ENCODE data around the gene PRR9.
"Not testable (repeated sequence)": the region's sequence is repeated elsewhere in the genome, so short reads cannot be mapped to it uniquely, and the experiment has no call there.

Gene PRR9
- long read RNA-seq, donor 1, result 0 reads
- long read RNA-seq, donor 2, result 0 reads
- long read RNA-seq, donor 3, result 0 reads
- long read RNA-seq, donor 4, result 0 reads
- long read RNA-seq, donor 5, result 0 reads
- long read RNA-seq, donor 6, result 0 reads
- long read RNA-seq, donor 7, result 0 reads
- long read RNA-seq, donor 8, result 0 reads

DNA sequence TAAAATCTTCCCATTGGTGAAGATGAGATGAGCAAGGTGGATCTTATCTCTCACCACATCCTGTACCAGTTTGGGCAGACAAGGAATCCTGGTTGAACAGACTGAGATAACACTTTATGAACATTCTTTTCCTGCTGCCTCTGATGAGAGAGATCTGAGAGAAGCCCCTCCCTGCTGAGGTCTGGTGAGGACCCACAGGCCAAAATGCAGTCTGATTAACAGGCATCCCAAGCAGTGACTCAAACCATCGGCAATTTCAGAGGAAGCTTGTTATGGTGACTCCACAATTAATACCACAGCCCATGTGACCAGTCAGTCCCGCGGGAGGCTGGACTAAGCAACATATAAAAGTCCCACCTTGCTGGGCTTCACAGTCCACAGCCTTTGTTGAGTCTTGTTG lies at the start of gene PRR9:
TSS of gene PRR9 (plus strand) at position 373 of the 400 bp plus-strand sequence. CDS start 561 bp downstream, outside the sequence.
- DNase-seq, result no peak

- no peak for DNase-seq
These were observed 48.7 kb upstream of the PRR9 start for GRCh38 chr1:153168686-153169085.

- DNase-seq, result no peak
These were observed 42.8 kb upstream of the PRR9 start for GRCh38 chr1:153174624-153175023.

GRCh38 chr1:153178922-153179321 lies 38.5 kb upstream of the PRR9 start:
- DNase-seq, result no peak

GRCh38 chr1:153180556-153180955 lies 36.8 kb upstream of the PRR9 start:
- DNase-seq, result no peak

DNA sequence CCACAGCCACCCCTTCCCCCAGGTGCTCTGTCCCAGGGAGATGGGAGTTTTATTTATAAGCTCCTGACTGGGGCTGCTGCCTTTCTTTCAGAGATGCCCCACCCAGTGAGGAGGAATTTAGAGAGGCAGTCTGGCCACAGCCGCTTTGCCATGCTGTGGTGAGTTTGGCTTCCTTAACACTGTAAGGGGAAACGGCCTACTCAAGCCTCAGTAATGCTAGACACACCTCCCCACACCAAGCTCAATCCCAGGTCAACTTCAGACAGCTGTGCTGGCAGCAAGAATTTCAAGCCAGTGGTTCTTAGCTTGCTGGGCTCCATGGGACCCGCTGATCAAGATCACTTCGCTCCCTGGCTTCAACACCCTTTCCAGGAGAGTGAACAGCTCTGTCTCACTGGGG lies 29.1 kb upstream of the PRR9 start:
- not testable (repeated sequence) for DNase-seq

DNA sequence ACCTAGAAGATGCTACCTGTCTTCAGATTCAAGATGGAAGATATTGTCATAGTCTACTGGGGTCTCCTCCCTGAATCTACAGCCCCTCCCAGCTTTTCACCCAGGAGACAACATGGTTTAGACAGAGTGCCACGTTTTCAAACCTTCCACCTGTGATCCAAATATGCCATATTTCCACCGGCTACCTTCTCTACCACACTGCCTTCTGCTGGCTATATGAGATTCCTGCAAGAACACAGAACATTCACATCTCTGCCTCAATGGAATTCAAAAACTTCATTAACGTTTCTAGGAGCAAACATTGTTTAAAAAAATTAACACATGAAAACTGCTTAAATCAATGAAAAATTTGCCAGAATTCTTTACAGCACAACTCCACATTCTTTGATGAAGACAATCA lies 27.0 kb upstream of the PRR9 start:
- DNase-seq, result no peak

GRCh38 chr1:153192697-153193096 lies 24.7 kb upstream of the PRR9 start:
- no peak for DNase-seq

GRCh38 chr1:153194331-153195050 lies 22.9 kb upstream of the PRR9 start:
- no peak for DNase-seq

DNA sequence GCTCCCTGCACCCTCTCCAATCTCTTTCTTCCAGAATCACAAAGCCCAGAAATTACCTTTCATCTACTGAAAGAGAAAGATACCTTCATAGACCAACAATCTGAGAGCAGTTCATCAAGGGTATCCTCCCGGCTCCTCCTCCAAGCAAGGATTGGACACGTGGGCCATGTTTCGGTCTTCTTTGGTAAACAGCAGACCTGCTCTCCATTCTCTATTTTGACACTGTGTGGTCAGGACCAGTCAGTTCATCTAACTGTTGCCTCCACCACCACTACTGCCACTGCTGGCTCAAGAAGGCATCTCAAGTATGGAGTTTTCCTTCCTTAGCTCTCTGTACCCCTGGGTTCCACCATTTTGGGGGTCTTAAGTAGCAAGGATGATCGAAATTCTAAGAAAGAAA lies 22.2 kb upstream of the PRR9 start:
- DNase-seq, result no peak

DNA sequence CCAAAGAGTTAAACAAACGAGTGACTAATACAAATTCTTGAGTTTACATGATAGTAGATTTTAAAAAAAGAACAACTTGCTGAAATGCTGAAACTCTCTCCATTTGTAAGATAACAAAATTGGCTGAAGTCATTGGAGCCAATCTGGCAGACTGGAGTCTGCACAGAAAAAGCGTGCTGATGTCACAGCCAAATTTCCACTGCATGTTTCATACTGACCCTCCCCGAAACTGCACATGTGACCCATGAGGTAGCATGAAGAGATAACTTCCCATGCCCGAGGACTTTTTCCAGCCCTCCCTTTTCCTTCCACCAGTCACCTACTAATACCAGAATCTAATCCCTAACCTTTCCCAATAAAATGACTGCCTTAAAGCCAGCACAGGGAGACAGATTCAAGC lies 15.4 kb upstream of the PRR9 start:
- no peak for DNase-seq

- DNase-seq, result no peak
These were observed 14.3 kb upstream of the PRR9 start, which contains the start of gene LELP1 for GRCh38 chr1:153203130-153203529. LELP1 (plus strand) TSS chr1:153203430; CDS start chr1:153204708, 1,278 bp downstream.

GRCh38 chr1:153206631-153207030 lies 10.8 kb upstream of the PRR9 start:
- DNase-seq, result no peak

DNA sequence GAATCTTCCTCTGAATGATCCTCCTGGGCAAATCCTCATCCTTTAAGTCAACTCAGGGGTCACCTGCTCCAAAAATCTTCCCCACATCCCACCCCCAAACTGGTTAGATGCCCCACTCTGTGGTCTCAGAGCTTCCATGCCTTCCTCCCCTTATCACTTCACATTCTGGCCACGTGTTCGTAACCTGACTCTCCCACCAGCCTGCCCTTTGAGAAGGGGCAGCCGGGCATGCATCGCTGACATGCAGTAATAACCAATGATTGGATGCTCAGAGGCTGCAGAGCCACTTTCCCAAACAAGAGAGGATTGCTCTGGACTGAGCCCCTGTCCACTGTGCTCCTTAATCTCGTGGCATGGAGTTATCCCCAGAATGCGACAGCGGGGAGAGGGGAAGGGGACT lies 7.2 kb upstream of the PRR9 start:
- no peak for DNase-seq

- no peak for DNase-seq
These were observed 5.2 kb upstream of the PRR9 start for GRCh38 chr1:153212201-153212600.

- DNase-seq, result no peak
These were observed 3.9 kb upstream of the PRR9 start for GRCh38 chr1:153213519-153213918.

DNA sequence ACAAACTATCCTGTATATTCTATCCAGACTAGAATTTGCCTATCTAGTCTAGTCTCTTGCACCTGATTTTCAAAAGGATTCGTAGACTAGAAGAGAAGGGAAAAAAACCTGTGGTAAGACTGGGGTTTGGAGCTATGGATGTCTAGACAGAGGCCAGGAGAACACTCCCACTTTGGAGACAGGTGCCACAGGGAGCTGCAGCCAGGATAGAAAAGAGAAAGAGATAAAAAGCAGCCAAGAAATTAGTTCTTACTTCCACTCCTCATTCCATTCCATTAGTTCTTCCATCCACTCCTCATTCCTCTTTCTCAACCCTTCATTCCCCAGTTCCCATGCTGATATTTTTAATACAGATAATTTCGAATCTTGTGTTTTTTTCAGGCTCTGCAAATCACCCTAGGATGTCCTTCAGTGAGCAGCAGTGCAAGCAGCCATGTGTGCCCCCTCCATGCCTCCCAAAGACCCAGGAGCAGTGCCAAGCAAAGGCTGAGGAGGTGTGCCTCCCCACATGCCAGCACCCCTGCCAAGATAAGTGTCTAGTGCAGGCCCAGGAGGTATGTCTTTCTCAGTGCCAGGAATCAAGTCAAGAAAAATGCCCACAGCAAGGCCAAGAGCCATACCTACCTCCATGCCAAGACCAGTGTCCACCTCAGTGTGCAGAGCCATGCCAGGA lies 496 bp downstream of the PRR9 start:
- DNase-seq, result no peak

DNA sequence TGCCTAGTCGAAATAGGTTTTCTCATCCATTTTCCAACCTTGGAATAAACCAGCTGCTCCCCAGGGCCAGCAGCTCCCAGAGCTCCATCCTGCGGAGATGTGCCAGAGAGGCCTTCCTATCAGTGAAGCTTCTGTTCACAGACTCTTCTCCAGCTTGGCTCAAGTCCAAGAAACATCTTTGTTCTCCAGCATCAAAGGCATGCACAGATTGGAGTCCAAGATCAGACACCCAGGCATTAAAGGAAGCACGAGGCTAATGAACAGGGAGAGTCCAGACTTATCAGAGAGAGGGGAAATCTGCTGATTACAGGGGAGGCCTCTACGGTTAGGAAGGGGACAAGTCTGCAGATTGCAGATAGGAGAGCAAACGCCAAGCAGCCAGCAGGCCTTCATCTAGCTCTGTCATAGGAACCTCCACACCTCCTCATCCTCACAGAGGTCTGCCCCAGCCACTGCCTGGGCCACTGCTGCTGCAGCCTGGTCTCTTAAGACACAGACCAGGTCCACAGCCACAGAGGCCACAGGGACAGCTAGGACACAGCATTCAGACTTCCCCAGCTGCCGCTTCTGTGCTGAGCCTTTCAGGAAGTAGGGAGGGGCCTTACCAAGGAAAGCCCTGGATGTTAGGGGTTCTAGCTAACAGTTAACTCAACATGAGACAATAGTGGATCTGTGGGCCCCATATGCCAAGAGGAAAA lies 3.4 kb downstream of the PRR9 start:
- no peak for DNase-seq

- DNase-seq, result peak; percentile 31
These were observed 5.9 kb downstream of the PRR9 start for GRCh38 chr1:153223040-153223891.

DNA sequence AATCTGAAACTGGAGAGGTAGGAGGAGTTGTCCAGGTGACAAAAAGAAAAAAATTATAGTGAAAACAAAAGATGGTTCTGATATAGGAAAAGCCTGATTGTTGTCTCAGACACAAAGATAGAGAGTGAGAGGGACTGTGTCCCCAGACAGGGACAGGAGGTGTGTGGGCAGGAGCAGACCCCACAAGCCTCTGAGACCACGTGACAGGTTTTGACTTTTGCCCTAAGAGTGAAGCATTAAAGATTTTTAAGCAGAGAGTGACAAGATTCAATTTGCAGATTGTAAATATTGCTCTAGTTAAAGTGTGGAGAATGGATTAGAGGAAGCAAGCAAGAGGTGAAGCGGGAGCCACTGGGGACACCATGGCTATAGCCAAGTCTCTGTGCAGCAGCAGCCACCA lies 10.4 kb downstream of the PRR9 start:
- no peak for DNase-seq

- no peak for DNase-seq
These were observed 11.1 kb downstream of the PRR9 start for GRCh38 chr1:153228491-153228890.
